Measurements from ENCODE around the gene ZSWIM7.

The ZSWIM7 gene

DNA sequence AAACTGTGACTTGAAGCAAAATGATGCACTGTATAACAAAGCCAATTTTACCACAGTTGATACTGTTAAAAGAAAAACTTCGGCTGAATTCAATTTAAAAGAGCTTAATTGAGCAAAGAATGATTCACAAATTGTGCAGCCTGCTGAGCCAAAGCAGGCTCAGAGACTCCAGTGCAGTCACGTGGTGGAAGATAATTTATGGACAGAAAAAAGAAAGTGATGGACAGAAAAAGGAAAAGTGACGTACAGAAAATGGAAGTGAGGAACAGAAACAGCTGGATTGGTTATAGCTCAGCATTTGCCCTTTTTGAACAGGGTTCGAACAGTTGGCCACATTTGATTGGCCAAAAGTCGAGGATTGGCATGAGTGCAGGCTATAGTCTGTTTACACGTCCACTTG lies 25.7 kb downstream of the ZSWIM7 start:
- Mint-ChIP-seq H3K36me3 (ENCODE audit: low read depth) (peaks cover 43% of the 10 kb centered on the region), H3K4me1 (no peaks in the 10 kb centered on the region), H3K27me3 (ENCODE audit: low read depth, poor library complexity) (peaks cover 6% of the 10 kb centered on the region), H3K9me3 (no peaks in the 10 kb centered on the region), H3K27ac (peak overlapping the region; percentile 6), H3K4me3 (no peak overlapping the region)
- DNase-seq: no peak
- TF ChIP-seq, protein P1, sequence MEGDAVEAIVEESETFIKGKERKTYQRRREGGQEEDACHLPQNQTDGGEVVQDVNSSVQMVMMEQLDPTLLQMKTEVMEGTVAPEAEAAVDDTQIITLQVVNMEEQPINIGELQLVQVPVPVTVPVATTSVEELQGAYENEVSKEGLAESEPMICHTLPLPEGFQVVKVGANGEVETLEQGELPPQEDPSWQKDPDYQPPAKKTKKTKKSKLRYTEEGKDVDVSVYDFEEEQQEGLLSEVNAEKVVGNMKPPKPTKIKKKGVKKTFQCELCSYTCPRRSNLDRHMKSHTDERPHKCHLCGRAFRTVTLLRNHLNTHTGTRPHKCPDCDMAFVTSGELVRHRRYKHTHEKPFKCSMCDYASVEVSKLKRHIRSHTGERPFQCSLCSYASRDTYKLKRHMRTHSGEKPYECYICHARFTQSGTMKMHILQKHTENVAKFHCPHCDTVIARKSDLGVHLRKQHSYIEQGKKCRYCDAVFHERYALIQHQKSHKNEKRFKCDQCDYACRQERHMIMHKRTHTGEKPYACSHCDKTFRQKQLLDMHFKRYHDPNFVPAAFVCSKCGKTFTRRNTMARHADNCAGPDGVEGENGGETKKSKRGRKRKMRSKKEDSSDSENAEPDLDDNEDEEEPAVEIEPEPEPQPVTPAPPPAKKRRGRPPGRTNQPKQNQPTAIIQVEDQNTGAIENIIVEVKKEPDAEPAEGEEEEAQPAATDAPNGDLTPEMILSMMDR (IDR thresholded peaks at IDR 0.05): no peak

DNA sequence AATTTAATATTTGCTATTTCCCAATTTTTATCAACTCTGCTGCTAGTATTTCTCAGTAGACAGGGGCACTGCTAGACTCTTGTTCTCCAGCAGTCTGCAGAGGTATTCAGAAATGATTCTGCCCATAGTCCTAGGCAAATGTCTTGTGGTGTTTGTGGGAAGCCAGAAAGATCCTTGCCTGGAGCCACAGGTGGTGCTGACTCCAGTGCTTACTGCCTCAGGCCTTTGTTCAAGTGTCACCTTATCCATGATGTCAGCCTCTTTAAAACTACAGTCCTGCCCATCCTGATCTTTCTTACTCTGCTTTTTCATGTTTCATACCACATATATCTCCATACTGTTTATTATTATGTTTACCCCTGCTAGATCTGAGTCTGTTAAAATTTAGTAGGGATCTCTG lies 26.5 kb downstream of the ZSWIM7 start:
- TF ChIP-seq, protein P1 (IDR thresholded peaks at IDR 0.05): no peak
- Mint-ChIP-seq H3K9me3 (no peaks in the 10 kb centered on the region), H3K4me1 (no peaks in the 10 kb centered on the region), H3K27me3 (ENCODE audit: low read depth, poor library complexity) (peaks cover 8% of the 10 kb centered on the region), H3K36me3 (ENCODE audit: low read depth) (peaks cover 36% of the 10 kb centered on the region), H3K27ac (no peak overlapping the region), H3K4me3 (no peak overlapping the region)
- no peak for DNase-seq

DNA sequence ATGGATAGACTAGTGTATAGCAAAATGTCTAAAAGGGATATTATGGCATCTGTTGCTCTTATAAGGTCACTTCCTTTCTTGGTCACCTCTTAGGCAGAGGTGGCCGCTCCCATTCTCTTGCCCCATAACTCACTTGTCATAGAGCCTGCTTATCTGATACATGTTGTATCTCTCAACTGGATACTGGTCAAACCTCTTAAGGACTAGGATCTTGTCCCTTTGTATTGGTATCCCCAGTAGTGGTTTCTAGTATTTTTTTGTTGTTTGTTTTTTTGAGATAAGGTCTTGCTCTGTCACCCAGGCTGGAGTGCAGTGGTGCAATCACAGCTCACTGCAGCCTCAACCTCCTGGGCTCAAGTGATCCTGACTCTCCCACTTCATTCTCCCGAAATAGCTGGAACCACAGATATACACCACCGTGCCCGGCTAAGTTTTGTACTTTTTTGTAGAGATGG lies 27.0 kb downstream of the ZSWIM7 start:
- no peak for DNase-seq
- peaks cover 4% of the 10 kb centered on the region for H3K4me1 Mint-ChIP-seq
- TF ChIP-seq, protein P1 (IDR thresholded peaks at IDR 0.05): no peak

DNA sequence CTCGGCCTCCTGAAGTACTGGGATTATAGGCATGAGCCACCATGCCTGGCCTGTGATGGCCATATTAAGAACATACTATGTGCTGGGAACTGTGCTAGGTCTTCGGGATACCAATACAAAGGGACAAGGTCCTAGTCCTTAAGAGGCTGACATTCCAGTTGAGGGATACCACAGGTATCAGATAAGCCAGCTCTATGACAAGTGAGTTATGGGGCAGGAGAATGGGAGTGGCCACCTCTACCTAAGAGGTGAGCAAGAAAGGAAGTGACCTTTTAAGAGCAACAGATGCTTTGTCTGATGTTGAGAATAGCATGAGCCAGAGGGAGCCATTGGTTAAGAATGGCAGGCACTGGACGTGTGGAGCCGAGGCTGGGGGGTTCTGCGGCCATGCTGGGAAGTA lies 27.6 kb downstream of the ZSWIM7 start:
- Mint-ChIP-seq H3K27ac (no peak overlapping the region), H3K4me3 (no peak overlapping the region), H3K27me3 (ENCODE audit: low read depth, poor library complexity) (peaks cover 8% of the 10 kb centered on the region), H3K36me3 (ENCODE audit: low read depth) (peaks cover 25% of the 10 kb centered on the region), H3K4me1 (peaks cover 11% of the 10 kb centered on the region), H3K9me3 (no peaks in the 10 kb centered on the region)
- TF ChIP-seq, protein P1 (IDR thresholded peaks at IDR 0.05): no peak
- DNase-seq: no peak

More for the DNA sequence above, 27.0 kb downstream of the ZSWIM7 start:
- no peak overlapping the region for H3K4me3 Mint-ChIP-seq
- no peak overlapping the region for H3K27ac Mint-ChIP-seq
- H3K9me3 Mint-ChIP-seq: no peaks in the 10 kb centered on the region
- H3K27me3 Mint-ChIP-seq (ENCODE audit: low read depth, poor library complexity): peaks cover 8% of the 10 kb centered on the region
- peaks cover 32% of the 10 kb centered on the region for H3K36me3 Mint-ChIP-seq (ENCODE audit: low read depth)

DNA sequence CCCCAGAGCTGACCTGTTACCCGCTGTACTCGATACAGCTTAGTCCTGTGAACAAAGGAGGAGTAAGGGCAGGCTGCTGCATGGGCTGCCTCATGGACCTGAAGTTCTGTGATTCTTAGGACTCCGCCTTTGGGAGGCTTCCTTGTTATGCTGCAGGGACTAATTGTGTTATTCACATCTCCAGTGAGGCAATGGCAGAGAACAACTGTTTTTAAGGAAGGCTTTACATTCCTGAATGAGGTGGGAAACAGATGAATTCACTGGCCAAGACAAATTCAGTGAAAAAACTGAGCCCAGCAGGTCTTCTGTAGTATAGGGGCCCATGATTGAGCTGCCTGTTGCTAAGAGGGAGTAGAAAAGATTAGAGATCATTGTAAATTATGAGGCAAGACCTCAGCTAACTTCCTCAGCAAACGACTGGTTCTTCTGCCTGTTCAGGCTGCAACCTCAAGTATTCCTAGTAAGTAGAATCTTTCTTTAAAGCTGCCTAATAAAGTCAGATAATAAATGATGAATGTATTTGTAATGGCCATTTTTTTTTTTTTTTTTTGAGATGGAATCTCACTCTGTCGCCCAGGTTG lies 28.3 kb downstream of the ZSWIM7 start:
- no peak for DNase-seq
- Mint-ChIP-seq H3K36me3 (ENCODE audit: low read depth) (peaks cover 21% of the 10 kb centered on the region), H3K27ac (no peak overlapping the region), H3K9me3 (no peaks in the 10 kb centered on the region), H3K27me3 (ENCODE audit: low read depth, poor library complexity) (peaks cover 8% of the 10 kb centered on the region), H3K4me1 (peaks cover 18% of the 10 kb centered on the region), H3K4me3 (no peak overlapping the region)
- TF ChIP-seq, protein P1 (IDR thresholded peaks at IDR 0.05): no peak

DNA sequence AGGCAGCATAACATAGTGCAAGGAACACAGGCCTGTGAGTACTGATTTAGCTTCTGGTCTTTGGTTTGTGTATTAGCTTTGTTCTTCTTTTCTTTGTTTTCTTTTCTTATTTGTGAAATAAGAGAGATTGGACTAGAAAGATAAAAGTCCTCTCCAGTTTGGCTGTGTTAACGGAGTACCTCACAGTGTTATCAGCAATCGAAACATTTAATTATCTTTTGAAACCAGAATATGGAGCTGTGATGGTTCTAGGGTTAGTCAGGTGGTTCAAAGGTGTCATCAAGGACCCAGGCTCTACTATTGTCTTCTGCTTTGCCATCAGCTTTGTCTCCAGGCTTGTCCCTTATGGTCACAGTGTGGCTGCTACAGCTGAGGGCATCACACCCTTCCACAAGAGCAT lies 29.0 kb downstream of the ZSWIM7 start:
- H3K27me3 Mint-ChIP-seq (ENCODE audit: low read depth, poor library complexity): peaks cover 8% of the 10 kb centered on the region
- no peaks in the 10 kb centered on the region for H3K9me3 Mint-ChIP-seq
- no peak overlapping the region for H3K4me3 Mint-ChIP-seq
- no peak for DNase-seq
- H3K4me1 Mint-ChIP-seq: peaks cover 25% of the 10 kb centered on the region
- H3K27ac Mint-ChIP-seq: no peak overlapping the region
- TF ChIP-seq, protein P1 (IDR thresholded peaks at IDR 0.05): no peak
- peaks cover 20% of the 10 kb centered on the region for H3K36me3 Mint-ChIP-seq (ENCODE audit: low read depth)
